Right forelimb (tissue), 1 donor: ENCODE results near the gene CPSF6.
"Not testable (repeated sequence)": the region's sequence is repeated elsewhere in the genome, so short reads cannot be mapped to it uniquely, and the experiment has no call there.

Source experiments
- DNase-seq: peaks from one replicate; pipeline ENCODE4 v3.0.0-alpha.2; 2018

CPSF6 gene, protein sequence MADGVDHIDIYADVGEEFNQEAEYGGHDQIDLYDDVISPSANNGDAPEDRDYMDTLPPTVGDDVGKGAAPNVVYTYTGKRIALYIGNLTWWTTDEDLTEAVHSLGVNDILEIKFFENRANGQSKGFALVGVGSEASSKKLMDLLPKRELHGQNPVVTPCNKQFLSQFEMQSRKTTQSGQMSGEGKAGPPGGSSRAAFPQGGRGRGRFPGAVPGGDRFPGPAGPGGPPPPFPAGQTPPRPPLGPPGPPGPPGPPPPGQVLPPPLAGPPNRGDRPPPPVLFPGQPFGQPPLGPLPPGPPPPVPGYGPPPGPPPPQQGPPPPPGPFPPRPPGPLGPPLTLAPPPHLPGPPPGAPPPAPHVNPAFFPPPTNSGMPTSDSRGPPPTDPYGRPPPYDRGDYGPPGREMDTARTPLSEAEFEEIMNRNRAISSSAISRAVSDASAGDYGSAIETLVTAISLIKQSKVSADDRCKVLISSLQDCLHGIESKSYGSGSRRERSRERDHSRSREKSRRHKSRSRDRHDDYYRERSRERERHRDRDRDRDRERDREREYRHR

DNA sequence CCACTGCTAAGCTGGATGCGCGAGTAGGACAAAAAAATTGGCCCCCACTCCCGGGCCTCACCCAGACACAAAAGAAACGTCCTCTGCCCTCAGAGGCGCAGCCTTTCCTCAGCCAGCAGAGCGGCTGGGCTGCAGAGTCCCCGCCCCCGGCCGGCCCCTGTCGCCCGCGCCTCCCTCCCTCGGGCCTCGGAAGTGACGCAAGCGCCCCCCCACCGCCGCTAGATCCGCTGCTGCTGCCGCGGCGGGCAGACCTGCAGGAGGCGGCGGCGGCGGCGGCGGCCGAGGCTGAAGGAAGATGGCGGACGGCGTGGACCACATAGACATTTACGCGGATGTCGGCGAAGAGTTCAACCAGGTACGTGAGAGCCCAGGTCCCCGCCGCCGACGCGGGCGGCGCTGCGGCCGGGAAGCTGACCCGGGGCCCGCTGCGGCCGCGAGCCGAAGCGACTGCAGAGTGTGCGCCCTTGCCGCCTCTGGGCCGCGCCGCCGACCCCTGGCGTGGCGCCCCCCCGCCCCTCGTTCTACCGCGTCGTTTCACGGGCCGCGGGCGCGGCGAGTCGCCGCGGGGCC is at the start of gene CPSF6:
Gene CPSF6 (plus strand): TSS at position 218 of the 570 bp plus-strand sequence. CDS start 78 bp downstream, at position 296.
- DNase-seq = peak; percentile 98

DNA sequence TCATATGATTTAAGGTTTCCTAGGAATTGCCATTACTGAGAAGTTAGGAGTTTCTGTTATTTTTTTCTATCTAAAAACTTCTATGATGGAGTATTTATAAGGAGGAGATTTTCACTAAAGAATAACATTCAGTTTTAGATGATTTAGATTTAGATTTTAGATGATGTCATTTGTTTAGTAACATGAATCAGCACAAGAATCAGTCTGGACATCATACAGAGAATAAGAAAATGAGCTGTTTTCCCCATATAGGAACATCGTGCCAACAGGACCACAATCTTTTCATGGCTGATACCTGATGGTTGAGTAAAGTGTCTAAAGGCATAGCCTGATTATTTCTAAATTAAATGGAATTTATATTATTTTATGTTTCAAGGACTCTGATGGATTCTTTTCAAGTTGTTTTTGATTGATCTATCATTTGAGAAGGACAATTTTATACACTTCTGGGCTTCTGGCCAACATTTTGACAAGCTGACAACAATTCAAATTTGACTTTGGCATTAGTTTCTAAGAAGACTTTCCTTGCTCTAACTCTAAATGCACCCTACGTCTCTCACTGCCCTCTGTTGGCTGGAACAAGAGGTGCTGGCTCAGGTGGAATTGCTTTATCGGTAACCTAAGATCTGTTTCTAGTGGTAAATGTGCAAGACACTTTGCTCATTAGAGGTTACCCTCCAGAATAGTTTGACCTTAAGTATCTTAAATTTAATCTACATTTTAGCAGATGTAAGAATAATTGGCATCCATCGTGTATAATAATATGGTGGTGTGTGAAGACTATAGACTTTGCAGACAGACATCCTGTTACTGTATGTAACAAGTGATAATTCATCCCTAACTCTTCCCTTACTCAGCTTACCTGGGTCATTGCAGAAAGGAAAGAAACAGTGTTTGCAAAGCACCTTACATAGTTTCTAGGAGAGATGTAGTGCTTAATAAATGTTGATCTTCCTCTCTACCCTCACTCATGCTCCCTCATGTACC is 42.8 kb upstream of the CPSF6 start:
- no peak for DNase-seq

DNA sequence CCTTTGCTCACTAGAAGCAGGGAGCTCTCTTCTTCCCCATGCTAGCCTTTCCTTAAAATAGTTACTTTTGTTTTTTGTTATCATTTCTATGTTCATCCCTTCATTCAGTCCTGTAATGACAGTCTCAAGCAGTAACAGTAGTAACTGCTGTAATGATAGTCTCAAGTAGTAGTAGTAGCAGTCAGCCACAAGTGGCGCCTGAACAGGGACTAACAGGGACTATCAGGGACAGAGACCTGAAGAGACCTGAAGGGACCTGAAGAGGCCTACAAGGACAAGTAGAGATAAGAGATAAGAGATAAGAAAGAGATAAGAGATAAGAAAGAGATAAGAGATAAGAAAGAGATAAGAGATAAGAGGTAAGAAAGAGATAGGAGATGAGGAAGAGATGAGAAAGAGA is 39.4 kb upstream of the CPSF6 start:
- DNase-seq = not testable (repeated sequence)

DNA sequence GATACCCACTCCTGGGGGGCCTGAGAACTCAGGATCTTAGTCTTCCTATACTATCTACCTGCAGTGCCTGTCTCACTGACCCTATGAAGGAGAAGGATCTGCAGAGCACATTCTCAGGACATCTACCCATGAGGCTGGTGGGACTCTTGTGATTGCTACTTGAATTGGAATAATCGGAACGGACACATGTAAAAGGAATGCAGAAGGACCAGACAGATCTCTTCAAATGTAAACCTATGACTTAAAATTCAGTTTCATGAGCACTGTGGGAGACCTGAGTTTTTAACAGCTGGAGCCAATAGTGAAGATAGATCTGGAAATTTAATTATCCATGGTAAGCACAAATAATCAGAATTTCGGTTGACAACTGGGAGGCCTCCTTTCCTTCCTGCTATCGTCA is 35.2 kb upstream of the CPSF6 start:
- DNase-seq = no peak

DNA sequence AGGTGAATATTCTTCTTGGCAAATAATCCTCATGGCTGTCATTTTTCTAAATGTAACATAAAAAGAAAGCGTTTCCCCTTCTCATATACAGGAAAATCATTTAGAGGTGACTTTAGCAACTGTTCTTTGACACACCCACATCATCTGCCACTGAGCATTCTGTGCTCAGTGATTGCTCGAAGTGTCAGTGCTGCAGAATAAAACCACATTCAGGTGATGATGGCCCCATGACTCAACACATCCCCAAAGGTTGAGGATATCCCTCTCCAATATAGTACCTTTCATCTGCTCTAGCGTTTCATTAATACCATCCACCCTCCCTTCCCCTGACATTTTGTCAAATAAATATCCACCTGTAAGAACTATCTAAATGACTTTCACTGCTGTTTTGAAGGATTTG is 28.7 kb upstream of the CPSF6 start:
- no peak for DNase-seq

DNA sequence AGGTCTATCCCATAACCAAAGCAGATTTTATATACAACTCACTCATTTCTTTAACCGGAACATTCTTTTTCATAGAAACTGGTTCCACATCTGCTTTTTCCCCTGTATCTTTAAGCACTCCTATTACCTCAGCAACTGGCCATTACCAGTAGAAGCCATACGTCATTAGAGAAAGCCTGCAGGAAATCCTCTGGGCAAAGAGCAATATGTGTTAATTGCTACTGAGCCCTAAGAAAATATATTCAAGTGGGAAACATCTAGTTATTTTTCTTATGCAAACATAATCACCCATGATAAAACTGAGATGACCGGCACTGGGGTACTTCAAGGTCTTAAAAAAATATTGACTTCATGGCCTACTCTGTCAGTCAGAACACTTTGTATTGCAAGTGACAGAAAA is 28.2 kb upstream of the CPSF6 start:
- DNase-seq = no peak

DNA sequence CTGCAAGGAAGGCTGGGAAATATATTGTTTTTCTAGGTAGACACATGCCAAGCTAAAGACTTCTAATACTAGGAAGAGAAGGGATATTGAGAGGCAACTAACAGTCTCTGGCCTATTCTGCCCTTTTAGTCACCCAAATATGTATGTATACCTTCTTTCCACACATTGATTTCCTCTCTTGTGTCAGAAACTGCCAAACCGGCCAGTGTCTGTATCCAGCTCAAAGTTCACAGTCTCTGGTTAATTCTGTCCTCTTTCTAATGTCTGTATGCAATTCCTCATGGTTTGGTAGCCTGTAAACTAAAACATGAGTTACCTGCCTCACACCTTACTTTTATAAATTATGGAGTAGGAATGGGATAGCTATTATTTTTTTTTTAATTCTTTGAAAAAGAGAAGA is 25.2 kb upstream of the CPSF6 start:
- DNase-seq = no peak

DNA sequence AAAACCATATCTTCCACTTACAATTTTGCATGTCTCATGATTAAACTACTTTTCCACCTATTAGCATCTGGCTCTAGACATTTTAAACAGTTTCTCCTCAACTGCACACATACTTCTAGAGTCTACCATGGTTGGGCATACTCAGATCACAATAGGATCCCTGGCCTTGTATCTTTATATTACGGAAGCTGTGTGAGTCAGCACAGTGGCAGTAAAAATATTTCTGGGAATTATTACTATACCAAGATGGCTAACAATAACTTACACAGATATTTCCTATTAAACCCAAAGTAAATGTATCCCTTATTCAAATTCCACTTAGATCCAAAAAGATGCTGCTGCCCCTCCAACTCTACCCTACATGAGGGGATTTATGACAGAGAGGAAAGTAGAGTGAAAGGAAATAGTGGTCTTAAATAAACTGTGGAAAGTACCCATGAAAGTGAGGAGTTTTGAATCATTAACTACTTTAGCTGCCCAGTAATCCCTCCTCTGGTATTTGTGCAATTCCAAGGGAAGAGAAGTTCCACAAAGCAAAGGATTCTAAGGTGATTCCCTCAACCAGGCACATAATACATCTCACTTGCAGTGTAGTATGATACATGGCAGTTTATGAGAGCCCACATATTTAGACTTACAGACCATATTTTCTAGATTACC is 14.0 kb upstream of the CPSF6 start:
- no peak for DNase-seq

DNA sequence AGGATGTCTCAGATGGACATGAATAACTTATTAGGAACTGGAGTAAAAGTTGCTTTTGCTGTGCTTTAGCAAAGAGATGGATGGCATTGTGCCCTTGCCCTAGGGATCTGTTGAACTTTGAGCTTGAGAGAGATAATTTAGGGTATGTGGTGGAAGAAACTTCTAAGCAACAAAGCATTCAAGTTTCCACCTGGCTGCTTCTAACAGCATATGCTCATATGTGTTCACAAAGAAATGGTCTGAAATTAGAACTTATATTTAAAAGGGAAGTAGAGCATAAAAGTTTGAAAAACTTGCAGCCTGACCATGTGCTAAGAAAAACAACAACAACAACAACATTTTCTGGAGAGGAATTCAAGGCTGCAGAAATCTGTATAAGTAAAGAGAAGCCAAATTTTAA is 7.9 kb upstream of the CPSF6 start:
- no peak for DNase-seq

DNA sequence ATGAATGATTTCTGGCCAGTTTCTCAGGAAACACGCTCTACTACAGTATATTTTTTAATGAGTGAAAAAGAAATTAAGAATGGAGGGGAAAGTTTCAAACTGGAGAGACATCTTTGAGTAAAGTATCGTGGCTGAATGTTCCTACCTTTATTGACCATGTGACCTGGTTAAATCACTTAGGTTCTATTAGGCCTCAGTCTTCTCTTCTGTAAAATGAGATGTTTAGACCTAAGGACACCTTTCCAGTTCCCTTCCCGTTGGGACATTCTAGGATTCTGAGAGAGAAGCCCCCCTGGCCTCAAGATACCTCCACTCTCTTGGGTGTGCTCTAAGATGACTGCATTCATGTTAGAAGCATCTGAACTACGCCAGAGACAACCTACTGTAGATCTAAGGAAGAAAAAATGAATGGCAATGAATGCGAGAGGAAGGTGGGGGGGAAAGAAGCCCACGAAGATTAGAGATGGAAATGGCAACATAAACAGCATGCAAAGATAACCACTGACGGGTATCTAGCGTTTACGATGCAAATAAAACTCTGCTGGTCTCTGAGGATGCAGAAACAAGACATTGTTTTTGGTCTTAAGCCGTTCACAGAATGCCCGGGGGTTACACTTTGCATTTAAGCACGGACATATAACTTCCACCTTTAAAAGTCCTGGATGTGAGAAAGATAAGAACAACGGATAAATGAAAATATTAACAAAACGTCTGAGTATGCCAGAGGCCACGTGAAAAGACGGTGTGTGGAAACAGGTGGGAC is 599 bp upstream of the CPSF6 start:
- no peak for DNase-seq

DNA sequence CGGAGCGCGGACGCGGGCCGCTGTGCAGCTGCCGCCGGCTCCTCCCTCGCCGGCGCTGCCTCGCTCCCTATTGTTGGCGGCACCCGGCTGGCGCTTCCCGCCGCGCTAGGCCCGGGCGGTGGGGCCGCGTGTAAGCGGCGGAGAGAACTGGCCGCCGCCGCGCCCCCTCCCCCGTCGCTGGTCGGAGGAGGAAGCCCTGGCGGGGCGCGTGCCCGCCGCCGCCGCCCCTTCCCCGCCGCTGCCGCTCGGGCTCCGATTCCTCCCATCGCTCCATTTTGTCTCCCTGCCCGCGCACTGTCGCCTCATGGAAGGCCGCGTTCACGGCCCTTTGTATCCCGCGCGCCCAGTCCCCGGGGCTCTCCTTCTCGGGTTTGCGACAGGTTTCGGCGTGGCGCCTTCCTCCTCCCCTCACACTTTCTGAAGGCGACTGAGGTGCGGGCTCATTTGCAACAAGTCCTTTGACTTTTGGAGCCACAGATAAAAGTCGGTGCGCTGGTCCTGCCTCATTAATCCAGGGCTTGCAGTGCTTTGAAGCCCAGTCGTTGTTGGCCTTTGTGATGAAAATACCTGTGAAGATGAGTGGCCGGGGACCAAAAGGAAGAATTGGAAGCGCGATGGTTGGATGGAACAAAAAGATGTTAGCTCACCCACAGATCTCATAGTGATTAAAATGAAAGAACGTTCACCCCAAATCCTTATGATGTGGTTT is 707 bp downstream of the CPSF6 start:
- DNase-seq = peak; percentile 73

DNA sequence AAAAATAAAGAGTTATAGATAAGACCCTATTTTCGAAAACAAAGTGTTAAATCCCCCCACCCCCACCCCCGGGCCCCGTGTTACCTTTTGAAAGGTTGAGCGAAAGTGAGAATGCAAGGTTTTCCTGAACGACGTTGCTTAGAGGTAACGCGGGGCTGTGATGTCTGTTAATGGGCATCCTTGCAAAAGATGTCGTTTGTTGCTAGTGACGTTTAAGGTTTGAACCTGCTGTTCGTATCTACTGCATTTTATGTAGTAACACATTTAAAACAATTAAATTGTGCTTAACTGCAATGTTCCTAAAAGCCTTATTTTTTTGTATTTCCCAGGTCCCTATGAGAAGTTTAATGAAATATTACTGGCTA is 1.2 kb downstream of the CPSF6 start:
- DNase-seq = peak; percentile 43

DNA sequence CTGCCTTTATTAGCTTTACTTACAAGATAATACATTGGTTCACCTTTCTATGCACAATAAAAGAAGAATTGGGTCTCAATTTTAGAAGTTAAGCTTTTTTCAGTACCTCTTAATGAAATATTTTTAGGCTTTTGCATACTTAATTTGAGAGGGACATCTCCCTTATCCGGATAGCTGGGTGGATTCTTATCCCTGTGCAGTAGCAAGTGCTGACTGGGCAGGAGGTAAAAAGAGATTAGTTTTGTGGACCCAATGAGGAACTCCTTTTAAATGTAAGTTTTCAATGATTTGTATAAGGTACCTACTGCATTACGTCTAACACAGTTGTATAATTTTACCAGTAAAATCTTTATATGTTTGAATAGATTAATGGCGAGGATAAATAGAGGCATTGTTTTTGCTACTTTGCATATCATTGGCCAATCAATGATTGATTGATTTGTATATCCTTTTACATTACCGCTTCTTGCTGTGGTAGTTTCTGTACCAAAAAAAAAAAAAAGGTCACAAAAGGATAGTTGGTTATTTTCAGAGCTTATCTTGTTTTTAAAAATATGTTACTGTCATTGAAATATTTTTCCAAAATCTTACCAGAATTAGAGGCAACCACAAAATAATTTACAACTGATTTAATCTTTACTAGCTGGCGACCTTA is 2.2 kb downstream of the CPSF6 start:
- no peak for DNase-seq

DNA sequence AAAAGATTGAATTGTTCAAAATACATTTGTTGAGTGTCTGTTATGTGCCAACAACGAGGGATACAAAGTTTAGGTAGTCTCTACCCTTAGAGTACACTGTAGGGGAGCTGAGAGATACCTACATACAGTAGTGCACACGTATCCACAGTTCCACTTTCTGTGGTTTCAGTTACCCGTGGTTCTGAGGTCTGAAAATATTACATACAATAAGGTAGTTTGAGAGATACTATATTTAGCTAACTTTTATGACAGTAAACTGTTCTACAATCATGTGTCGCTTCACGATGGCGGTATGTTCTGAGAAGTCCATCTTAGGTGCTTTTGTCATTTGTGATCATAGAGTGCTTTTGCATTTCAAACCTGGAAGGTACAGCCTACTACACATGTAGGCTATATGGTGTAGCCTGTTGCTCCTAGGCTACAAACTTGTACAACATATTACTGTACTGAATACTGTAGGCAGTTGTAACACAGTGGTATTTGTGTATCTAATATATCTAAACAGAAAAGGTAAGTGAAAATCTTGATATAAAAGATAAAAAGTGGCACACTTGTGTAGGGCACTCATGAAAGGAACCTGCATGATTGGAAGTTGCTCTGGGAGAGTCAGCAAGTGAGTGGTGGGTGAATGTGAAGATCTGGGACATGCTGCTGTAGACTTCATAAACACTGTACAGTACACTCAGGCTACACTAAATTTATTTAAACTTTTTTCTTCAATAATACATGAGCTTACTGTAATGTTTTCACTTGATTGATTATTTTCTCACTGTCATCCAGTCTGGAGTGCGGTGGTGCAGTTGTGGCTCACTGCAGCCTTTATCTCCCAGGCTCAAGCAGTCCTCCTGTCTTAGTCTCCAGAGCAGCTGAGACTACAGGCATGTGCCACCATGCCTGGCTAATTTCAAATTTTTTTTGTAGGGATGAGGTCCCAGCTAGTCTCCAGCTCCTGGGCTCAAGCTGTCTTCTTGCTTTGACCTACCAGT is 4.0 kb downstream of the CPSF6 start:
- DNase-seq = no peak

DNA sequence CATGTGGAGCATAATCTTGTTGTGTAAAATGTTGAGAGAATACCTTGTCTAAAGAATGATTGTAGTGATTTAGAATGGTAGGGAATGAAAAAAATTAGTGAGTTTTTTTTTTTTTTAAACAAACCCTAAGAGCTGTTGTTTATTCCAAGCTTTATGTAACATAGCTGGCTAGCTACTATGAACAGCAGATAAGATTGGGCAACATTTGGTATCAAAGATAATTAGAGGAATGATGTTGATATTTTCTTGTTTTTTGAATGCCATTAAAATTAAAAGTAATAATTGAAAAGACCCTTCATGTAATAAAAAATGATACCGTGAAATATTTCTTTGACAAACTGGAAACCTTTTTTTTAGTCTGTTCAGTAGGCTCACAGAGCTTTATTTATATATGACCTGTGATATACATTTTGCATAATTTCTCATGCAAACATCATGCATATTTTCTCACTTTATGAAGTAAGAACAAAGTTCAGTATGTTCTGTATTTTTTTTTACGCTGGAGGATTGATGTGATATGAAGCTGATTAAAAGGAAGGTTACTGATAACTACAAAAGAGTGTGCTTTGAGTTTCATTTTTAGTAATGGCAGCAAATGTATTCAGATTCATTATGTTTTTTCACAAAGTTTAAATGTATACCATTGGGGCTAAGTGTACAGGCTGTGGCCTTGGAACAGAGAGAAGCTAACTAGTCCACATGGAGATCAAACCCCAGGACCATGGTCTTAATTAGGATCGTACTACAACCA is 8.1 kb downstream of the CPSF6 start:
- no peak for DNase-seq

DNA sequence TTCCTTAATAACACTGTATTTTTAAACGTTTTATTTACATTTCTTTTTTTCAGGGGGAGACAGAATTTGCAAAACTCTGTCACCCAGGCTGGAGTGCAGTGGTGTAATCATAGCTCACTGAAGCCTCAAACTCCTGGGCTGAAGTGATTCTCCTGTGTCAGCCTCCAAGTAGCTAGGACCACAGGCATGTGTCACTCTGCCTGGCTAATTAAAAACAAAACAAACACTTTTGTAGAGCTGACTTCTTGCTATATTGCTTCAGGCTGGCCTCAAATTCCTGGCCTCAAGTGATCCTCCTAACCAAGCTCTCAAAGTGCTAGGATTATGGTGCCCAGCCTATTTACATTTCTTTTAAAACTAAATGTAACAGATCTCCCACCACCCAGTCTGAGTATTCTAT is 12.7 kb downstream of the CPSF6 start:
- no peak for DNase-seq

DNA sequence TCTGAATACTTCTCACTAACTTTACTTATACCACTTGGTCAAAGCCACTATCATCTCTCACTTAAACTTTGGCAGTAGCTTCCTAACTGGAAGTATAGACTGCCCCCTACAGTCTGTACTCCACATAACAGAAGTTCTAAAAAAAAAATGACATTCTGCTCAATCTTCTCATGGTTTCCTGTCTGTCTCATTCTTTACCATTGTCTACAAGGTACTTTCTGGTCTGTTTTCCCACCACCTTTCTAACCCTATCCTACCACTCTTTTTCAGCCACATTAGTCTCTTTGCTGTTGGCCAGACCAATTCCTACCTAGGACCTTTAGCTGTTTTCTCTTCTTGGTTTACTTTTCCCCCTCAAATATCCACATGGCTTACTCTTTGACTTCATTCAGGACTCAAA is 14.7 kb downstream of the CPSF6 start:
- no peak for DNase-seq

DNA sequence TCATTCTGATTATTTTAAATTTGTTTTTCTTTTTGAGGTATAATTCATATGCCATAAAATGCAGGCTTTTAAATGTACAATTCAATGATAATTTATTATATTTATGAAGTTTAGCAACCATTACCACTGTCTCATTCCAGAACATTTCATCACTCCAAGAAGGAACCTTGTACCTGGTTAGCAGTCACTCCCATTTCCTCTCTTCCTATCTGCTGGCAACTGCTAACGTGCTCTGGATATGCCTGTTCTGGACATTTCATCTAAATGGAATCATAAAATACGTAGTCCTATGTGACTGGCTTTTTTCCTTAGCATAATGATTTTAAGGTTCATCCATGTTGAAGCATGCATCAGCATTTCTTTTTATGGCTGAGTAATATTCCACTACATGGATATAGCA is 15.5 kb downstream of the CPSF6 start:
- no peak for DNase-seq

DNA sequence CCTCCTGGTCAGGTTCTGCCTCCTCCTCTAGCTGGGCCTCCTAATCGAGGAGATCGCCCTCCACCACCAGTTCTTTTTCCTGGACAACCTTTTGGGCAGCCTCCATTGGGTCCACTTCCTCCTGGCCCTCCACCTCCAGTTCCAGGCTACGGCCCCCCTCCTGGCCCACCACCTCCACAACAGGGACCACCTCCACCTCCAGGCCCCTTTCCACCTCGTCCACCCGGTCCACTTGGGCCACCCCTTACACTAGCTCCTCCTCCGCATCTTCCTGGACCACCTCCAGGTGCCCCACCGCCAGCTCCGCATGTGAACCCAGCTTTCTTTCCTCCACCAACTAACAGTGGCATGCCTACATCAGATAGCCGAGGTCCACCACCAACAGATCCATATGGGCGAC is 19.3 kb downstream of the CPSF6 start:
- no peak for DNase-seq
